Dedifferentiated amniotic fluid mesenchymal stem cell (primary cell): Measurements from ENCODE around the gene PGS1.
"Not testable (repeated sequence)": the region's sequence is repeated elsewhere in the genome, so short reads cannot be mapped to it uniquely, and the experiment has no call there.

Experiments
- DNase-seq: peaks from one replicate; pipeline ENCODE4 v3.0.0-alpha.2; 2016; ENCODE audit errors: extremely low spot score

The PGS1 gene

GRCh38 chr17:78378225-78379130 is at the start of gene PGS1:
Gene PGS1, plus strand, starts transcription at chr17:78378649. Its CDS starts 17 bp downstream, at chr17:78378666.
- DNase-seq = peak; percentile 58

- peak; percentile 38 for DNase-seq
Observed at GRCh38 chr17:78329263-78330059, 49.0 kb upstream of the PGS1 start.

- DNase-seq = no peak
Observed at GRCh38 chr17:78330570-78331224, 47.8 kb upstream of the PGS1 start.

- not testable (repeated sequence) for DNase-seq
Observed at GRCh38 chr17:78331355-78331754, 47.1 kb upstream of the PGS1 start.

GRCh38 chr17:78332991-78333390 is 45.5 kb upstream of the PGS1 start:
- DNase-seq = no peak

- DNase-seq = no peak
Observed at GRCh38 chr17:78335209-78335608, 43.2 kb upstream of the PGS1 start.

GRCh38 chr17:78337244-78338109 is 41.0 kb upstream of the PGS1 start:
- no peak for DNase-seq

- DNase-seq = no peak
Observed at GRCh38 chr17:78338486-78339259, 39.8 kb upstream of the PGS1 start.

- DNase-seq = no peak
Observed at GRCh38 chr17:78340183-78340955, 38.1 kb upstream of the PGS1 start.

GRCh38 chr17:78341559-78342448 is 36.6 kb upstream of the PGS1 start:
- DNase-seq = peak; percentile 57

- DNase-seq = peak; percentile 77
Observed at GRCh38 chr17:78342449-78343186, 35.8 kb upstream of the PGS1 start.

- DNase-seq = peak; percentile 87
Observed at GRCh38 chr17:78343187-78343542, 35.3 kb upstream of the PGS1 start.

GRCh38 chr17:78343543-78344201 is 34.8 kb upstream of the PGS1 start:
- DNase-seq = no peak

- no peak for DNase-seq
Observed at GRCh38 chr17:78344666-78345065, 33.8 kb upstream of the PGS1 start.

GRCh38 chr17:78345172-78345571 is 33.3 kb upstream of the PGS1 start:
- DNase-seq = no peak

- DNase-seq = no peak
Observed at GRCh38 chr17:78345791-78346494, 32.5 kb upstream of the PGS1 start.
